Measurements from ENCODE around the gene TMEM117. TPM values are rescaled to one million over a fixed set of nuclear protein-coding genes. Genes with fewer than 3 reads are reported as not detected.
"Not testable (repeated sequence)": the region's sequence is repeated elsewhere in the genome, so short reads cannot be mapped to it uniquely, and the experiment has no call there.

Gene TMEM117
- total and polyA plus RNA-seq, 7 donors: 1.9 to 4.7 (median 3.9) TPM

GRCh38 chr12:44159862-44160261 lies 324.0 kb downstream of the TMEM117 start:
- Histone ChIP-seq H3K27me3 (ENCODE audit: insufficient read depth in 3 of 3, low read length in 2 of 3) (no peaks in the 10 kb centered on the region), H3K27ac (no peak overlapping the region), H3K9me3 (no peaks in the 10 kb centered on the region), H3K36me3 (ENCODE audit: insufficient read depth in 1 of 2, low read depth in 1 of 2) (no peaks in the 10 kb centered on the region), H3K4me1 (no peaks in the 10 kb centered on the region), H3K4me3 (no peak overlapping the region)
- ATAC-seq (no peak), DNase-seq (no peak)
- intact Hi-C loops (cut with DNase I): no loop called here
- no peak for TF ChIP-seq CTCF (IDR thresholded peaks at IDR 0.05)
- WGBS, 3 donors: 48 to 69% (median 56%) methylated on average over 3 of the region's 3 CpGs

GRCh38 chr12:44162961-44163360 lies 327.1 kb downstream of the TMEM117 start:
- Histone ChIP-seq H3K27ac (no peak overlapping the region), H3K9me3 (no peaks in the 10 kb centered on the region), H3K4me3 (no peak overlapping the region), H3K27me3 (ENCODE audit: insufficient read depth in 3 of 3, low read length in 2 of 3) (no peaks in the 10 kb centered on the region), H3K4me1 (no peaks in the 10 kb centered on the region), H3K36me3 (ENCODE audit: insufficient read depth in 1 of 2, low read depth in 1 of 2) (no peaks in the 10 kb centered on the region)
- ATAC-seq (no peak), DNase-seq (no peak)
- WGBS, 3 donors: 76 to 80% (median 77%) methylated on average over 3 of the region's 3 CpGs
- intact Hi-C loops (cut with DNase I): no loop called here
- no peak for TF ChIP-seq CTCF (IDR thresholded peaks at IDR 0.05)

- Histone ChIP-seq H3K4me1 (no peaks in the 10 kb centered on the region), H3K27me3 (ENCODE audit: insufficient read depth in 3 of 3, low read length in 2 of 3) (no peaks in the 10 kb centered on the region), H3K27ac (no peak overlapping the region), H3K9me3 (no peaks in the 10 kb centered on the region), H3K36me3 (ENCODE audit: insufficient read depth in 1 of 2, low read depth in 1 of 2) (no peaks in the 10 kb centered on the region), H3K4me3 (no peak overlapping the region)
- intact Hi-C loops (cut with DNase I): no loop called here
- no peak for ATAC-seq
- DNase-seq: no peak
- no peak for TF ChIP-seq CTCF (IDR thresholded peaks at IDR 0.05)
Measured at GRCh38 chr12:44174053-44174452, 338.2 kb downstream of the TMEM117 start.

GRCh38 chr12:44184499-44185206 lies 348.8 kb downstream of the TMEM117 start:
- Histone ChIP-seq H3K9me3 (no peaks in the 10 kb centered on the region), H3K27me3 (ENCODE audit: insufficient read depth in 3 of 3, low read length in 2 of 3) (no peaks in the 10 kb centered on the region), H3K36me3 (ENCODE audit: insufficient read depth in 1 of 2, low read depth in 1 of 2) (no peaks in the 10 kb centered on the region), H3K4me3 (no peak overlapping the region), H3K27ac (no peak overlapping the region), H3K4me1 (no peaks in the 10 kb centered on the region)
- DNase-seq (no peak), ATAC-seq (no peak)
- WGBS, 3 donors: 85 to 91% (median 87%) methylated on average over 4 of the region's 4 CpGs
- intact Hi-C loops (cut with DNase I): no loop called here
- no peak for TF ChIP-seq CTCF (IDR thresholded peaks at IDR 0.05)

GRCh38 chr12:44193281-44193680 lies 357.4 kb downstream of the TMEM117 start:
- Histone ChIP-seq H3K36me3 (ENCODE audit: insufficient read depth in 1 of 2, low read depth in 1 of 2) (no peaks in the 10 kb centered on the region), H3K4me1 (no peaks in the 10 kb centered on the region), H3K27me3 (ENCODE audit: insufficient read depth in 3 of 3, low read length in 2 of 3) (no peaks in the 10 kb centered on the region), H3K27ac (no peak overlapping the region), H3K9me3 (no peaks in the 10 kb centered on the region), H3K4me3 (no peak overlapping the region)
- no peak for TF ChIP-seq CTCF (IDR thresholded peaks at IDR 0.05)
- intact Hi-C loops (cut with DNase I): no loop called here
- 94 to 98% (median 96%) methylated on average over 1 of the region's 1 CpG for WGBS, 3 donors
- ATAC-seq (no peak), DNase-seq (no peak)

GRCh38 chr12:44195719-44196118 lies 359.8 kb downstream of the TMEM117 start:
- H3K4me3 ChIP-seq; intact Hi-C loops (cut with DNase I); H3K27me3 ChIP-seq (ENCODE audit: insufficient read depth in 3 of 3, low read length in 2 of 3); H3K4me1 ChIP-seq; H3K9me3 ChIP-seq; H3K27ac ChIP-seq; DNase-seq; H3K36me3 ChIP-seq (ENCODE audit: insufficient read depth in 1 of 2, low read depth in 1 of 2); ATAC-seq: not testable (repeated sequence)
- 57 to 80% (median 64%) methylated on average over 1 of the region's 1 CpG for WGBS, 3 donors

All from psoas muscle (tissue), 8 donors.